GM18526 (cell line): ENCODE results near the gene TRAF3IP1.

Experiments
- POLR2A ChIP-seq: IDR thresholded peaks from 3 replicates; pipeline ENCODE4 v1.6.1; 2011; ENCODE audit not compliant: insufficient read length; ENCODE audit errors: extremely low read depth

The TRAF3IP1 gene

DNA sequence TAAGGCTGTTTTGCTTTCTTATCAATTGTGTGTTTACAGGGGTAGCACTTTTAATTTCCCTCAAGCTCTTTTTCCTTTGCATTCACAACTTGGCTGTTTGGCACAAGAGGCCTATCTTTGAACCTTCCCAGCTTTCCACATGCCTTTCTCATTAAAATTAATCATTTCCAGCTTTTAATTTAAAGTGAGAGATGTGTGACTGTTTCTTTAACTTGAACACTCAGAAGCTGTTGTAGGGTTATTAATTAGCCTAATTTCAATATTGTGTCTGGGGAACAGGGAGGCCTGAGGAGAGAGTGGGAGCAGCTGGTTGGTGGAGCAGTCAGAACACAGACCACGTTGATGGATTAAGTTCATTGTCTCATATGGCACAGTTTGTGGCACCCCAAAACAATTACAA is 111.1 kb downstream of the TRAF3IP1 start:
- no peak for TF ChIP-seq POLR2A

- TF ChIP-seq POLR2A = no peak
Observed at GRCh38 chr2:238433300-238433915, 113.1 kb downstream of the TRAF3IP1 start.

- TF ChIP-seq POLR2A = no peak
Observed at GRCh38 chr2:238433941-238434845, 113.9 kb downstream of the TRAF3IP1 start.

- no peak for TF ChIP-seq POLR2A
Observed at GRCh38 chr2:238434846-238435751, 114.8 kb downstream of the TRAF3IP1 start.

GRCh38 chr2:238435752-238436096 is 115.4 kb downstream of the TRAF3IP1 start:
- TF ChIP-seq POLR2A = no peak

DNA sequence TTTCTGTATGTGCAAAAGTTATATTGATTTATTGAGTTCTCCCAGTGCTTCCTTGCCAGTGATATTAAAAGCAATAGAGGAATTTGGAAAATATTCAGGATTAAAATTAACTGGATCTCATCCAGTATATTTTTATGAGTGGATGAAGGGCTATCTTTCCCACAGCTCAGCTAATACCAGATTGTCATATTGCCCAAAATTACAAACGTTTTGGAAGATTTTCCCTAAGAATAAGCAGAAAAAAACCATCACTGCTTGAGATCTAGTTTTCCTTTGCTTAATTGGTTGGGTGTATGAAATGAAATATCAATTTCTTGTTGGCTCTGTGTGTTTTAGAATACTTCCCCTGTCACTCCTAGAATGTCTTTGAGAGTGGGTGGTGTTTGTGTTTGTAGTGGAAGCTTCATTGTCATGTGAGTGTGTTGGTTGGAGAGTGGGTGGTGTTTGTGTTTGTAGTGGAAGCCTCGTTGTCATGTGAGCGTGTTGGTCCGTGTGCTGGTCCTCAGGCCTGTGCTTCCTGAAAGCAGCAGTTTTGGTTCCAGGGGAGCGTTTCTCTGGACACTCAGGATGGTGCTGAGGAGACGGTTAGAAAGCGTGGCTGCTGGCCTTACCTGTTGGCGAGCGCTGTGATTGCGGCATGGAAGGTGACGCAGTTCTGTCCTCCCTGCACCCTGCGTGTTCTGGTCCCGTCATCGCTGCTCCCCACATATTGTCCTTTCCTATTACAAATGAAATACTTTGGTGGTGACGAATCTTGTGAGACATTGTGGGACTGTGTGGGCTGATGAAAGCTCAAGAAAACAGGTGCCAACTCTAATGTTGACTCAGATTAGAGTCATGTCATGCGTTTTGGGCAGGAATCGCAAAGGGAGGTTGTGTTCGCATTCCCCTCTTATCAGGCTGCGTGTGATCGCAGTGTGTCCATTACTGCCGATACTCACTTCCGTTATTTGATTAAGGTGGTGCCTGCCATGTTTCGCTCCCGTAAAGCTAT is 118.8 kb downstream of the TRAF3IP1 start:
- no peak for TF ChIP-seq POLR2A

DNA sequence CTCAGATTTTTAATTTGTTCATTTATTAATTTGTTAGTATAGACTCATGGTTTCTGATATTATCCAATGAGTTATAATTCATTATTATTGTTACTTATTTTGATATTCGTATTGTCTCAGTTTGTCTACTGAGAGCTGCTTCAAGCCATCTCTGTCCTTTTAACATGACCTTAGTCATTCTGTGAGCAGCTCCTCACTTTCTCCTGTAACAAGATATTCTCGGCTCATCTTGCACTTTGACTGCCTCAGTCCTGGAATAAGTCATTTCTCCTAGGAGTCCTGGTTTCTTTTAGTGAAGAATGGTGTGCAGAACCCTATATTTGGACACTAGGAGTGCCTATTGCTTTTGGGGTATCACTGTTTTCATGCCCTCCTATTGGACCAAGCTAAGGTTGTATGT is 119.6 kb downstream of the TRAF3IP1 start:
- no peak for TF ChIP-seq POLR2A

DNA sequence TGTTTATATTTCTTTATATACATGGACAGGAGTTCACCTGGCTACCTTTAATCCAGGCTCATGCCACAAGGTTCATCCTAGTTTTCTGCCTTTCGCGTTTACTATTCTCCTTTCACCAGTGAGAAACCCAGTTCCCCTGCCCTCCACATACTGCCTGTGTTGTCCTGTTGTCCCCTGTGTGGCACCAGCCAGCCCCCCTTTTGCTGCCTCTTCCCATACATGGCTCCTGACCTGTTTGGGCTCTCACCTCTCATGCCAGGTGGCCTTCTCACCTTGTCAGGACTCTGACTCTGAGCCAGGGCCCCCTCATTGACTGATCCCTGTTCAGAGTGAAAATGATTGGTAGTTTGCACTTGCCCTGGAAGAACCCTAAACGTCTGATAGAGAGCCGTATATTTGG is 120.0 kb downstream of the TRAF3IP1 start:
- TF ChIP-seq POLR2A = no peak

GRCh38 chr2:238440767-238441166 is 120.4 kb downstream of the TRAF3IP1 start:
- no peak for TF ChIP-seq POLR2A

- TF ChIP-seq POLR2A = no peak
Observed at GRCh38 chr2:238441262-238442114, 121.2 kb downstream of the TRAF3IP1 start.

GRCh38 chr2:238444242-238444641 is 123.9 kb downstream of the TRAF3IP1 start:
- TF ChIP-seq POLR2A = no peak

DNA sequence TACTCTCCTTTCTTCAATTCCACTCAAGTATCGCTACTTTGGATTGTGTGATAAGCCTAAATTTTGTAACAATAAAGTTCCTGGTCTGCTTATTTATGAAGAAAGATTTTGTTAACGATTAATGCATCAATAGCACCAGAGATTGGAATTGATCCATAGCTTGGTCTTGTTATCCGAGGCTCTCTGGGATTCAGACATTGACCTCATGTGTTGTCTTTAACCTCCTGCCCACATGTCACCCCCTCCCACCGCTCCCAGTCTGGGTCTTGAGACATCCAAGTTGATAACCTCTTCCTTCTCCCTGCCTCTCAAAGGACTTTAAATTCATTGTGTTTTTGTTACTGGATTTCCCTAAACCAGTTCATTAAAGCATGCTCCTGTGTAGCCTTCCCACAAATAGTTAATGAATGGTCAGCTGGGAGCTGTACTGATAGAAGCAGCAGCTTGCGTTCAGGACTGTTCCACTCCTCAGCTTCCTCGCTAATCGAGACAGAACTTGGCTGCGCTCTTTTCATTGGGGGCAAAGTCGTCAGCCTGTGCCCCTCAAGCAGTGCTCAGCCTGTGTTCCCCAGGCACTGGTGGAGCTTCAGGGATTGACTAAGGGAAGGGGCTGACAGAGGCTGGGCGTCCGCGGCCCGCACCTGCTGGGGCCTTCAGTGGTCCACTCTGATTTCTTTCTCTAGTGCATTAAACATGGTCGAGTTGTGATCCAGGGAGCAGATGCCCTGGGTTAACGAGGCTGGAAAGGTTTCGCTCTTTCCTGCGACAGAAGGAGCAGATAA is 125.3 kb downstream of the TRAF3IP1 start:
- no peak for TF ChIP-seq POLR2A

DNA sequence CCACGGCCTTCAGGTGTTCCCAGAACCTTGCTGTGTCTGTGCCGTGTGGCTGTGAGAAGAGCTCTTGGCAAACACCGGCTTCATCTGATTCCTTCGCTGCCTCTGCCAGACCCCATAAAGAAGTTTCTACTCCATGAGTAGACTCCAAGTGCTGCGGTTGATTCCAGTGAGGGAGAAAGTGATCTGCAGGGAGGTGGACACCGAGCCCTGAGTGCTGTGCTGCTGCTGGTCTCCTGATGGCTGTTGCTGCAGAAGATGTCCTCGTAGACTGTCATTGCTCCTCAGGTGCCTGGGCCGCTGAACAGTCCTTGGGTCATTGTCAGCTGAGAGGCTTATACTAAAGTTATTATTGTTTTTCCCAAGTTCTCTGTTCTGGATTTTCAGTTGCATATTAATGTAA is 126.1 kb downstream of the TRAF3IP1 start:
- TF ChIP-seq POLR2A = no peak
